H9 (cell line): ENCODE results near the gene MAJIN. TPM values are rescaled to one million over a fixed set of nuclear protein-coding genes. Genes with fewer than 3 reads are reported as not detected.

Experiments
- DNase-seq: peaks from one replicate; pipeline ENCODE4 v3.0.0-alpha.2; 2017
- H2AFZ ChIP-seq: one replicate; pipeline ENCODE4 v1.6.1; 2013; ENCODE audit warnings: mild to moderate bottlenecking, low read length, control low read depth, moderate library complexity
- H2AK5ac ChIP-seq: 2 replicates; pipeline ENCODE4 v1.6.1; 2013; ENCODE audit warnings: low read length, control low read depth, mixed read lengths; ENCODE audit not compliant: insufficient read length
- H2BK120ac ChIP-seq: one replicate; pipeline ENCODE4 v1.6.1; 2013; ENCODE audit warnings: low read depth, mild to moderate bottlenecking, low read length, control low read depth, inconsistent platforms; ENCODE audit not compliant: poor library complexity, severe bottlenecking
- H2BK12ac ChIP-seq: 2 replicates; pipeline ENCODE4 v1.6.1; 2013; ENCODE audit warnings: low read length, control low read depth, mixed read lengths, low read depth; ENCODE audit not compliant: insufficient read length
- H2BK15ac ChIP-seq: 2 replicates; pipeline ENCODE4 v1.6.1; 2013; ENCODE audit warnings: low read depth, low read length, control low read depth
- H2BK20ac ChIP-seq: one replicate; pipeline ENCODE4 v1.6.1; 2013; ENCODE audit warnings: low read depth, mild to moderate bottlenecking, low read length, control low read depth, inconsistent platforms; ENCODE audit not compliant: poor library complexity, severe bottlenecking
- H2BK5ac ChIP-seq: 2 replicates; pipeline ENCODE4 v1.6.1; 2013; ENCODE audit warnings: low read length, control low read depth, mixed read lengths; ENCODE audit not compliant: insufficient read length
- H3K14ac ChIP-seq: 2 replicates; pipeline ENCODE4 v1.6.1; 2013; ENCODE audit warnings: low read length, control low read depth; ENCODE audit not compliant: insufficient read depth
- H3K18ac ChIP-seq: 2 replicates; pipeline ENCODE4 v1.6.1; 2013; ENCODE audit warnings: low read depth, mild to moderate bottlenecking, mixed read lengths, low read length, control low read depth; ENCODE audit not compliant: insufficient read length
- H3K23ac ChIP-seq: 2 replicates; pipeline ENCODE4 v1.6.1; 2013; ENCODE audit warnings: low read length, control low read depth, mixed read lengths, low read depth; ENCODE audit not compliant: insufficient read length
- H3K23me2 ChIP-seq: 2 replicates; pipeline ENCODE4 v1.6.1; 2013; ENCODE audit warnings: low read depth, mild to moderate bottlenecking, mixed read lengths, low read length, control low read depth; ENCODE audit not compliant: insufficient read length, poor library complexity, severe bottlenecking
- H3K27ac ChIP-seq: 2 replicates; pipeline ENCODE4 v1.5.1; 2013; ENCODE audit warnings: low read length, control low read depth, mixed read lengths, low read depth; ENCODE audit not compliant: insufficient read length
- H3K27me3 ChIP-seq: 2 replicates; pipeline ENCODE4 v1.6.1; 2013; ENCODE audit warnings: low read length, control low read depth, inconsistent platforms; ENCODE audit not compliant: insufficient read depth
- H3K4ac ChIP-seq: 2 replicates; pipeline ENCODE4 v1.6.1; 2013; ENCODE audit warnings: low read depth, mild to moderate bottlenecking, control low read depth, inconsistent platforms, low read length, moderate library complexity
- H3K4me1 ChIP-seq: 2 replicates; pipeline ENCODE4 v1.6.1; 2013; ENCODE audit warnings: low read length, control low read depth, inconsistent platforms; ENCODE audit not compliant: insufficient read depth
- H3K4me2 ChIP-seq: 2 replicates; pipeline ENCODE4 v1.6.1; 2013; ENCODE audit warnings: low read length, control low read depth, mixed read lengths; ENCODE audit not compliant: insufficient read length, insufficient read depth
- H3K56ac ChIP-seq: 2 replicates; pipeline ENCODE4 v1.6.1; 2013; ENCODE audit warnings: low read depth, mild to moderate bottlenecking, mixed read lengths, low read length, control low read depth; ENCODE audit not compliant: insufficient read length
- H3K79me1 ChIP-seq: 2 replicates; pipeline ENCODE4 v1.6.1; 2013; ENCODE audit warnings: low read depth, mild to moderate bottlenecking, moderate library complexity, low read length, control low read depth, inconsistent platforms; ENCODE audit not compliant: insufficient read depth, poor library complexity, severe bottlenecking
- H3K79me2 ChIP-seq: 2 replicates; pipeline ENCODE4 v1.6.1; 2013; ENCODE audit warnings: low read length, control low read depth, inconsistent platforms; ENCODE audit not compliant: insufficient read depth
- H3K9ac ChIP-seq: 2 replicates; pipeline ENCODE4 v1.6.1; 2013; ENCODE audit warnings: low read length, control low read depth, mixed read lengths; ENCODE audit not compliant: insufficient read length; ENCODE audit errors: extremely low read depth
- H3K9me3 ChIP-seq: one replicate; pipeline ENCODE4 v1.6.1; 2013; ENCODE audit warnings: low read depth, low read length, inconsistent platforms; ENCODE audit not compliant: control insufficient read depth
- H3T11ph ChIP-seq: one replicate; pipeline ENCODE4 v1.6.1; 2013; ENCODE audit warnings: mild to moderate bottlenecking, low read length, control low read depth, inconsistent platforms
- H4K20me1 ChIP-seq: one replicate; pipeline ENCODE4 v1.6.1; 2013; ENCODE audit not compliant: control insufficient read depth, insufficient read length, insufficient read depth
- H4K5ac ChIP-seq: 2 replicates; pipeline ENCODE4 v1.6.1; 2013; ENCODE audit warnings: low read depth, mild to moderate bottlenecking, mixed read lengths, low read length, control low read depth; ENCODE audit not compliant: insufficient read length
- H4K8ac ChIP-seq: replicated peaks from 2 replicates; pipeline ENCODE4 v1.6.1; 2013; ENCODE audit warnings: low read length, control low read depth, mixed read lengths, low read depth; ENCODE audit not compliant: insufficient read length
- H4K91ac ChIP-seq: 2 replicates; pipeline ENCODE4 v1.6.1; 2013; ENCODE audit warnings: low read depth, mild to moderate bottlenecking, moderate library complexity, mixed read lengths, low read length, control low read depth; ENCODE audit not compliant: insufficient read length
- H3K27ac Mint-ChIP-seq, 3 experiments: 2 replicates in 2 of 3; 3 replicates in 1 of 3; pipeline ENCODE4 v1.8.0; 2020 to 2021; ENCODE audit warnings: mixed read lengths in 3 of 3, mild to moderate bottlenecking in 1 of 3, moderate library complexity in 1 of 3
- H3K27me3 Mint-ChIP-seq: 2 replicates; pipeline ENCODE4 v1.8.0; 2021; ENCODE audit warnings: low read depth, mild to moderate bottlenecking, moderate library complexity, mixed read lengths
- H3K36me3 Mint-ChIP-seq, 3 experiments: 2 replicates in 2 of 3; 3 replicates in 1 of 3; pipeline ENCODE4 v1.8.0; 2020 to 2021; ENCODE audit warnings: low read depth in 3 of 3, mixed read lengths in 3 of 3; ENCODE audit not compliant: insufficient read depth in 1 of 3
- H3K4me1 Mint-ChIP-seq, 2 experiments: 2 replicates each; pipeline ENCODE4 v1.8.0; 2020; ENCODE audit warnings: mixed read lengths in 2 of 2
- H3K4me3 Mint-ChIP-seq, 2 experiments: 2 replicates in 1 of 2; 3 replicates in 1 of 2; pipeline ENCODE4 v1.8.0; 2020 to 2021; ENCODE audit warnings: mild to moderate bottlenecking in 2 of 2, mixed read lengths in 2 of 2, moderate library complexity in 1 of 2
- H3K9me3 Mint-ChIP-seq, 2 experiments: 2 replicates in 1 of 2; 3 replicates in 1 of 2; pipeline ENCODE4 v1.8.0; 2020; ENCODE audit warnings: mild to moderate bottlenecking in 2 of 2, mixed read lengths in 2 of 2, moderate library complexity in 1 of 2
- WGBS: extraction: QIAGEN DNeasy Blood & Tissue Kit; methylation state at CpG from one replicate; pipeline ENCODE4 v1.1.7; 2013; ENCODE audit warnings: missing lambda C conversion rate, low lambda C conversion rate, mixed read lengths; ENCODE audit not compliant: insufficient read length; ENCODE audit errors: extremely low coverage; 5-methylcytosine and 5-hydroxymethylcytosine counted together
- total RNA-seq: library from RNA; stranded (reverse); gene quantifications from 2 replicates; pipeline ENCODE4 v1.2.1, GENCODE V29; 2021
- TF ChIP-seq, protein P1 (sequence below): fragments of 200-600 bp; sonication (generic); conservative IDR thresholded peaks from 3 replicates; pipeline ENCODE4 v1.8.0; 2021; ENCODE audit warnings: antibody characterized with exemption, mild to moderate bottlenecking

MAJIN gene
- total RNA-seq, 1 experiment from 2014 or later, result not detected

DNA sequence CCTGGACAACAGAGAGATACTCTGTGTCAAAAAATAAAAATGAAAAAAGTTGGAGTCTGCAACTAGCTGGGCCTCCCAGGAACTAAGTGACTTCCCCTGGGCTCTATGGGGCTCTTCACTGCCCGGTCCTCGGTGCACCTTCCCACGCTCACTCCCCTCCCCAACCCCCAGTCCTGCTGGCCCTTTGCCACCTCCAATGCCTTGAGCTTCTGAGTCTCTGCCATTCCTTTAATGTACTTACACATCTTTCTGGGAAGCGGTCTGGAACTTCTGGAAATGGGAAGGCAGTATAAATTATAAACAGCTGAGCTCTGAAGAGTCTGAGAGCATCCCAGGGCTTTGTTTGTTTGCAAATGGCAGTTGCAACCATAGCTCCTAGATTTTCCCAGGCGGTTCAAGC lies 30.8 kb upstream of the MAJIN start:
- H3K9ac ChIP-seq, result no peak overlapping the region
- no peak overlapping the region for H3K23ac ChIP-seq
- no CpG with 5 or more reads among the region's 5 CpGs for WGBS
- H2BK15ac ChIP-seq, result no peak overlapping the region
- no peak overlapping the region for H2AK5ac ChIP-seq
- H2BK5ac ChIP-seq, result no peak overlapping the region
- no peaks in the 10 kb centered on the region for H3K79me2 ChIP-seq
- H3K27ac Mint-ChIP-seq, result no peak overlapping the region
- no peaks in the 10 kb centered on the region for H3K79me1 ChIP-seq
- H3K27me3 ChIP-seq, result no peaks in the 10 kb centered on the region
- H3K23me2 ChIP-seq, result no peaks in the 10 kb centered on the region
- H2BK120ac ChIP-seq, result no peak overlapping the region
- H3K9me3 Mint-ChIP-seq, result no peaks in the 10 kb centered on the region
- no peak overlapping the region for H3K56ac ChIP-seq
- no peak overlapping the region for H3K4me2 ChIP-seq
- H2BK12ac ChIP-seq, result no peak overlapping the region
- no peak overlapping the region for H4K91ac ChIP-seq
- DNase-seq, result no peak
- H3K4me1 ChIP-seq, result no peaks in the 10 kb centered on the region
- no peak overlapping the region for H4K8ac ChIP-seq
- peaks cover 5 to 7% of the 10 kb centered on the region in 2 experiments for H3K4me1 Mint-ChIP-seq
- H2BK20ac ChIP-seq, result no peak overlapping the region
- H3K36me3 Mint-ChIP-seq, result no peaks in the 10 kb centered on the region
- no peak overlapping the region for H3K4ac ChIP-seq
- no peak overlapping the region for H3K14ac ChIP-seq
- no peaks in the 10 kb centered on the region for H4K20me1 ChIP-seq
- peaks cover 1% of the 10 kb centered on the region; the same call in 1 of the 2 replicates for H3K27me3 Mint-ChIP-seq
- H4K5ac ChIP-seq, result no peak overlapping the region
- no peak overlapping the region for H2AFZ ChIP-seq
- no peak overlapping the region for H3K27ac ChIP-seq
- TF ChIP-seq, protein P1, sequence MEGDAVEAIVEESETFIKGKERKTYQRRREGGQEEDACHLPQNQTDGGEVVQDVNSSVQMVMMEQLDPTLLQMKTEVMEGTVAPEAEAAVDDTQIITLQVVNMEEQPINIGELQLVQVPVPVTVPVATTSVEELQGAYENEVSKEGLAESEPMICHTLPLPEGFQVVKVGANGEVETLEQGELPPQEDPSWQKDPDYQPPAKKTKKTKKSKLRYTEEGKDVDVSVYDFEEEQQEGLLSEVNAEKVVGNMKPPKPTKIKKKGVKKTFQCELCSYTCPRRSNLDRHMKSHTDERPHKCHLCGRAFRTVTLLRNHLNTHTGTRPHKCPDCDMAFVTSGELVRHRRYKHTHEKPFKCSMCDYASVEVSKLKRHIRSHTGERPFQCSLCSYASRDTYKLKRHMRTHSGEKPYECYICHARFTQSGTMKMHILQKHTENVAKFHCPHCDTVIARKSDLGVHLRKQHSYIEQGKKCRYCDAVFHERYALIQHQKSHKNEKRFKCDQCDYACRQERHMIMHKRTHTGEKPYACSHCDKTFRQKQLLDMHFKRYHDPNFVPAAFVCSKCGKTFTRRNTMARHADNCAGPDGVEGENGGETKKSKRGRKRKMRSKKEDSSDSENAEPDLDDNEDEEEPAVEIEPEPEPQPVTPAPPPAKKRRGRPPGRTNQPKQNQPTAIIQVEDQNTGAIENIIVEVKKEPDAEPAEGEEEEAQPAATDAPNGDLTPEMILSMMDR, result no peak
- no peak overlapping the region for H3K18ac ChIP-seq
- H3K9me3 ChIP-seq, result no peaks in the 10 kb centered on the region
- no peak overlapping the region; a peak in 1 of 5 replicates for H3K4me3 Mint-ChIP-seq
- no peak overlapping the region for H3T11ph ChIP-seq
